CD14-positive monocyte (primary cell): ENCODE data around the gene IL34. TPM values are rescaled to one million over a fixed set of nuclear protein-coding genes. Genes with fewer than 3 reads are reported as not detected.

Source experiments
- DNase-seq, 3 donors: peaks; one replicate each; pipeline ENCODE4 v3.0.0-alpha.2; 2011 to 2022
- H2AFZ ChIP-seq: 2 replicates; pipeline ENCODE4 v1.6.0; 2012; ENCODE audit warnings: mild to moderate bottlenecking, low read depth, low read length, inconsistent platforms; ENCODE audit not compliant: insufficient read depth, poor library complexity, severe bottlenecking
- H3K27ac ChIP-seq, 2 donors: 1 replicate in 1 of 2; 2 replicates in 1 of 2; pipeline ENCODE4 v1.5.1; 2012 to 2013; ENCODE audit warnings: low read length in 2 of 2, control low read depth in 1 of 2, inconsistent platforms in 1 of 2, low read depth in 1 of 2, mild to moderate bottlenecking in 1 of 2
- H3K27me3 ChIP-seq, 2 donors: one replicate each; pipeline versions ENCODE4 v1.6.0 to v1.6.1; 2011 to 2013; ENCODE audit warnings: low read length in 2 of 2; ENCODE audit not compliant: control insufficient read depth in 2 of 2, insufficient read depth in 2 of 2
- H3K36me3 ChIP-seq, 2 donors: replicated peaks in 1 of 2; 1 replicate in 1 of 2; 2 replicates in 1 of 2; pipeline versions ENCODE4 v1.5.1 to v1.6.1; 2012 to 2013; ENCODE audit warnings: low read length in 2 of 2, control low read depth in 1 of 2, inconsistent platforms in 1 of 2, mild to moderate bottlenecking in 1 of 2; ENCODE audit not compliant: insufficient read depth in 2 of 2, control insufficient read depth in 1 of 2
- H3K4me1 ChIP-seq, 2 donors: 1 replicate in 1 of 2; 2 replicates in 1 of 2; pipeline versions ENCODE4 v1.5.1 to v1.6.1; 2012 to 2013; ENCODE audit warnings: low read length in 2 of 2, control low read depth in 1 of 2, inconsistent platforms in 1 of 2, mild to moderate bottlenecking in 1 of 2, moderate library complexity in 1 of 2; ENCODE audit not compliant: insufficient read depth in 2 of 2, control insufficient read depth in 1 of 2
- H3K4me2 ChIP-seq: replicated peaks from 2 replicates; pipeline ENCODE3; 2012; ENCODE audit warnings: low read length, moderate library complexity, mild to moderate bottlenecking; ENCODE audit not compliant: poor library complexity, severe bottlenecking; ENCODE audit errors: extremely low read depth
- H3K4me3 ChIP-seq, 3 experiments: fragments of 200-600 bp in 1 of 3; sonication (generic) in 1 of 3; replicated peaks in 1 of 3; 1 replicate in 2 of 3; 2 replicates in 1 of 3; pipeline ENCODE4 v1.5.1; 2011 to 2013; ENCODE audit warnings: low read length in 3 of 3, mild to moderate bottlenecking in 3 of 3, control low read depth in 2 of 3, low read depth in 2 of 3, inconsistent platforms in 1 of 3, moderate library complexity in 1 of 3
- H3K79me2 ChIP-seq: 2 replicates; pipeline ENCODE4 v1.6.0; 2012; ENCODE audit warnings: mild to moderate bottlenecking, control low read depth, inconsistent platforms, low read length, moderate library complexity; ENCODE audit not compliant: insufficient read depth
- H3K9ac ChIP-seq: 2 replicates; pipeline ENCODE4 v1.6.0; 2017; ENCODE audit warnings: low read length, mild to moderate bottlenecking; ENCODE audit not compliant: insufficient read depth, poor library complexity, severe bottlenecking
- H3K9me3 ChIP-seq, 2 donors: replicated peaks in 1 of 2; 1 replicate in 1 of 2; 2 replicates in 1 of 2; pipeline versions ENCODE4 v1.5.1 to v1.6.1; 2012 to 2013; ENCODE audit warnings: low read length in 2 of 2, control low read depth in 1 of 2; ENCODE audit not compliant: control insufficient read depth in 1 of 2, insufficient read depth in 1 of 2
- H4K20me1 ChIP-seq: 2 replicates; pipeline ENCODE4 v1.6.0; 2012; ENCODE audit warnings: mild to moderate bottlenecking, low read length, control low read depth, moderate library complexity; ENCODE audit not compliant: insufficient read depth
- H3K27ac Mint-ChIP-seq, 7 donors: one replicate each; pipeline ENCODE4 v1.8.0; 2020; ENCODE audit warnings: mild to moderate bottlenecking in 7 of 7, mixed read lengths in 7 of 7, moderate library complexity in 6 of 7, inconsistent platforms in 2 of 7
- H3K27me3 Mint-ChIP-seq, 3 donors: one replicate each; pipeline ENCODE4 v1.8.0; 2021 to 2022; ENCODE audit warnings: low read depth in 3 of 3, mild to moderate bottlenecking in 3 of 3, mixed read lengths in 3 of 3, moderate library complexity in 3 of 3, inconsistent platforms in 1 of 3
- H3K36me3 Mint-ChIP-seq, 2 donors: one replicate each; pipeline ENCODE4 v1.8.0; 2020; ENCODE audit warnings: mixed read lengths in 2 of 2, inconsistent platforms in 1 of 2, mild to moderate bottlenecking in 1 of 2
- H3K4me1 Mint-ChIP-seq: one replicate; pipeline ENCODE4 v1.8.0; 2020; ENCODE audit warnings: mild to moderate bottlenecking, mixed read lengths
- H3K4me3 Mint-ChIP-seq, 2 donors: one replicate each; pipeline ENCODE4 v1.8.0; 2020; ENCODE audit warnings: mild to moderate bottlenecking in 2 of 2, mixed read lengths in 2 of 2, moderate library complexity in 1 of 2
- H3K9me3 Mint-ChIP-seq, 7 donors: one replicate each; pipeline ENCODE4 v1.8.0; 2020 to 2022; ENCODE audit warnings: mixed read lengths in 7 of 7, mild to moderate bottlenecking in 6 of 7, moderate library complexity in 6 of 7, inconsistent platforms in 2 of 7
- CTCF ChIP-seq: fragments of 200-600 bp; IDR thresholded peaks from one replicate; pipeline ENCODE4 v1.8.0; 2022; ENCODE audit warnings: antibody characterized with exemption, mild to moderate bottlenecking
- WGBS: methylation state at CpG from one replicate; pipeline ENCODE4 v1.1.5; 2013; ENCODE audit warnings: missing lambda C conversion rate; ENCODE audit not compliant: insufficient coverage; 5-methylcytosine and 5-hydroxymethylcytosine counted together
- intact Hi-C, 2 donors: fragments of 100-400 bp; cut with micrococcal nuclease; formaldehyde crosslinking; loops; one replicate each; pipeline versions ENCODE4 v1.15.0 to v1.15.1; 2023
- polyA plus RNA-seq, 3 donors: library from polyadenylated mRNA; depleted of rRNA in 1 of 3; unstranded in 2 of 3; stranded (reverse) in 1 of 3; fragments of 300-500 nt in 2 of 3; fragments of >200 nt in 1 of 3; fragmentation: Illumina TruSeq in 2 of 3; gene quantifications; 1 replicate in 2 of 3; 2 replicates in 1 of 3; pipeline ENCODE4 v1.2.3, GENCODE V29; 2012 to 2021

IL34 gene
- polyA plus RNA-seq, 3 donors, result not detected

GRCh38 chr16:70699696-70700095 is 53.3 kb downstream of the IL34 start:
- no peaks in the 10 kb centered on the region for H3K9me3 ChIP-seq
- DNase-seq, result no peak
- TF ChIP-seq CTCF, result no peak
- no peaks in the 10 kb centered on the region for H3K79me2 ChIP-seq
- intact Hi-C loops, result no loop called here
- peaks cover 15 to 18% of the 10 kb centered on the region in 2 donors for H3K4me1 ChIP-seq
- no peaks in the 10 kb centered on the region for H3K9me3 Mint-ChIP-seq
- H3K4me2 ChIP-seq, result no peak overlapping the region
- peak overlapping the region in 2 of 7 donors; percentile 0 to 2 for H3K27ac Mint-ChIP-seq
- 77% methylated on average over 10 of the region's 17 CpGs for WGBS
- no peak overlapping the region for H3K27ac ChIP-seq
- no peak overlapping the region for H3K4me3 ChIP-seq
- H3K36me3 Mint-ChIP-seq, result peaks cover 24 to 55% of the 10 kb centered on the region in 2 donors
- peaks cover 31 to 41% of the 10 kb centered on the region in 2 donors for H3K36me3 ChIP-seq
- no peak overlapping the region for H3K9ac ChIP-seq
- H3K27me3 ChIP-seq, result no peaks in the 10 kb centered on the region
- H3K4me1 Mint-ChIP-seq, result peaks cover 35% of the 10 kb centered on the region
- no peak overlapping the region for H2AFZ ChIP-seq
- H4K20me1 ChIP-seq, result peaks cover 10% of the 10 kb centered on the region
- H3K27me3 Mint-ChIP-seq, result peaks cover 0 to 2% (median 1%) of the 10 kb centered on the region in 3 donors
- H3K4me3 Mint-ChIP-seq, result no peak overlapping the region

DNA sequence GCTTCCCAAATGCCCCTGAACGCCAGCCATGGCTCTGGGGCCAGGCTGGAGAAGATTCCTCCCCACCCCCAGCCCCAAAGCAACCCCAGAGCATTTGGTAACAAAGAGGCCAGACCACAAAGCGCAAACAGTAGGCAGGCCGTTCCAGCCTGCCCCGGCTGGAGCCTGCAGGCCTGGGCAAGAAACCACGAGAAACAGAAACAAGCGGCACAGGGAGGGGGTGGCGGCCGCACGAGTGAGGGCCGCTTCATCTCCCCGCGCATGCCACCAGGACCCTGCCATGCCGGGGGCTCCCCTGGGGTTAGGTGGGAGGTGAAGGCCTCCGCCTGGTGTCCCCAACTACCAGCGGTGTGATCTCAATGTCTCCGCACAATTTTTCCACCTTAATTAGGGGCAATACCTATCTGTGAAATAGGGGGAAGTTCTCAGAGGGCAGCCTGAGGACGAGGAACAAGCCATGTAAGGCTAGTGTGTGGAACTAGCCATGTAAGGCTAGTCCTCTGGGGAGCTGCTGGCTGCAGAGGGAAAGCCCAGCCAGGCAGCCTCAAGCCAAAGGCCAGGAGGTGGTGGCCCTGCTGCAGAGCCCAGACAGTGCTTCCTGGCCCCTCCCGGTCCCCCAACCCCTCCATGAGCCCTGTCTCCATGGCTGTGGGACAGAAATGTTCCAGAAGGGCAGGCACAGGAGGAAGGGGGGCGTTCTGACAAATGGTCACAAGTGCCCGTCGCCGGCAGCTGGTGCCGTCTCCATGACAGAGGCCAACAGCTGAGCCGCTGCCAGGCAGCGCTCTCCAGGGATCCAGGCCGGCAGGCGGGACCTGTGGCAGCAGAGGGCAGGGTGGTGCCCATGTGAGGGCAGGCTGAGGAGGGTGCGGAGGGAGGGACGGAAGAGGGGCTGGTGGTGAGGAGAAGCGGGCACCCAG is 54.0 kb downstream of the IL34 start:
- no peak overlapping the region for H2AFZ ChIP-seq
- no peak for DNase-seq
- no peaks in the 10 kb centered on the region for H3K27me3 ChIP-seq
- Mint-ChIP-seq H3K4me1 (peaks cover 35% of the 10 kb centered on the region), H3K4me3 (no peak overlapping the region), H3K27ac (peak overlapping the region in 2 of 7 donors; percentile 0 to 2), H3K36me3 (peaks cover 18 to 51% of the 10 kb centered on the region in 2 donors), H3K9me3 (no peaks in the 10 kb centered on the region), H3K27me3 (peaks cover 0 to 2% (median 1%) of the 10 kb centered on the region in 3 donors)
- H3K4me1 ChIP-seq, result peaks cover 15 to 18% of the 10 kb centered on the region in 2 donors
- H3K4me3 ChIP-seq, result no peak overlapping the region
- peaks cover 26 to 35% of the 10 kb centered on the region in 2 donors for H3K36me3 ChIP-seq
- 37% methylated on average over 23 of the region's 30 CpGs for WGBS
- no peak for TF ChIP-seq CTCF
- H3K9me3 ChIP-seq, result no peaks in the 10 kb centered on the region
- no peak overlapping the region for H3K4me2 ChIP-seq
- no peak overlapping the region for H3K9ac ChIP-seq
- H3K79me2 ChIP-seq, result no peaks in the 10 kb centered on the region
- H4K20me1 ChIP-seq, result peaks cover 10% of the 10 kb centered on the region
- H3K27ac ChIP-seq, result no peak overlapping the region
- intact Hi-C loops, result no loop called here
